ENCODE results near the gene MRFAP1L1.
A peak's percentile ranks its signal among the peaks of the same experiment; 100 is the strongest.

GRCh38 chr4:6720202-6720699, 10.6 kb upstream of the MRFAP1L1 start:
- TF ChIP-seq POLR2A (IDR thresholded peaks at IDR 0.05) (no peak), CTCF (IDR thresholded peaks at IDR 0.05) (peak; percentile 86 to 97 (median 94)), POLR2AphosphoS5 (IDR thresholded peaks at IDR 0.05) (peak; percentile 56)
